ENCODE results near the gene FARSB. TPM values are rescaled to one million over a fixed set of nuclear protein-coding genes. Genes with fewer than 3 reads are reported as not detected.

FARSB gene
- total RNA-seq, 1 experiment from 2014 or later, result 31.0 TPM

- peaks cover 12% of the 10 kb centered on the region; the same call in 1 of the 2 replicates for H3K27me3 Mint-ChIP-seq (ENCODE audit: low read depth)
- H3K4me1 Mint-ChIP-seq, result peaks cover 2% of the 10 kb centered on the region
- no peak for TF ChIP-seq NFATC4 (CRISPR knock-in tag; IDR thresholded peaks at IDR 0.05)
- TF ChIP-seq GTF2I (CRISPR knock-in tag; conservative IDR thresholded peaks at IDR 0.05), result no peak
- no peak for TF ChIP-seq ZNF219 (CRISPR knock-in tag; IDR thresholded peaks at IDR 0.05; ENCODE audit: borderline replicate concordance)
- H3K9me3 Mint-ChIP-seq, result peaks cover 10% of the 10 kb centered on the region
- H3K4me3 Mint-ChIP-seq, result no peak overlapping the region
- POLR2A ChIA-PET, result interaction anchor here (0.6 kb wide), 1 partner anchor 25 kb away, joined by 3 read pairs; no protein-coding TSS in a partner anchor
- no peaks in the 10 kb centered on the region for H3K36me3 Mint-ChIP-seq
- DNase-seq (ENCODE audit: low spot score) (no peak), ATAC-seq (no peak)
- CTCF ChIA-PET, result no interaction called here
- no peak overlapping the region for H3K27ac Mint-ChIP-seq
Observed at GRCh38 chr2:222523783-222524544, 131.9 kb downstream of the FARSB start.

GRCh38 chr2:222522082-222522481 is 133.8 kb downstream of the FARSB start:
- POLR2A ChIA-PET, result no interaction called here
- TF ChIP-seq SP1 (CRISPR knock-in tag; conservative IDR thresholded peaks at IDR 0.05) (no peak), MXD4 (CRISPR knock-in tag; IDR thresholded peaks at IDR 0.05; ENCODE audit: borderline replicate concordance) (no peak), TCF7 (CRISPR knock-in tag; IDR thresholded peaks at IDR 0.05; ENCODE audit: low read depth) (no peak), ATF2 (CRISPR knock-in tag; IDR thresholded peaks at IDR 0.05; ENCODE audit: borderline replicate concordance, low read depth) (no peak), GTF2I (CRISPR knock-in tag; conservative IDR thresholded peaks at IDR 0.05) (no peak)
- TF ChIP-seq, protein P1, sequence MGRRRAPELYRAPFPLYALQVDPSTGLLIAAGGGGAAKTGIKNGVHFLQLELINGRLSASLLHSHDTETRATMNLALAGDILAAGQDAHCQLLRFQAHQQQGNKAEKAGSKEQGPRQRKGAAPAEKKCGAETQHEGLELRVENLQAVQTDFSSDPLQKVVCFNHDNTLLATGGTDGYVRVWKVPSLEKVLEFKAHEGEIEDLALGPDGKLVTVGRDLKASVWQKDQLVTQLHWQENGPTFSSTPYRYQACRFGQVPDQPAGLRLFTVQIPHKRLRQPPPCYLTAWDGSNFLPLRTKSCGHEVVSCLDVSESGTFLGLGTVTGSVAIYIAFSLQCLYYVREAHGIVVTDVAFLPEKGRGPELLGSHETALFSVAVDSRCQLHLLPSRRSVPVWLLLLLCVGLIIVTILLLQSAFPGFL (CRISPR knock-in tag; IDR thresholded peaks at IDR 0.05; ENCODE audit: borderline replicate concordance), result no peak
- TF ChIP-seq, protein P2, sequence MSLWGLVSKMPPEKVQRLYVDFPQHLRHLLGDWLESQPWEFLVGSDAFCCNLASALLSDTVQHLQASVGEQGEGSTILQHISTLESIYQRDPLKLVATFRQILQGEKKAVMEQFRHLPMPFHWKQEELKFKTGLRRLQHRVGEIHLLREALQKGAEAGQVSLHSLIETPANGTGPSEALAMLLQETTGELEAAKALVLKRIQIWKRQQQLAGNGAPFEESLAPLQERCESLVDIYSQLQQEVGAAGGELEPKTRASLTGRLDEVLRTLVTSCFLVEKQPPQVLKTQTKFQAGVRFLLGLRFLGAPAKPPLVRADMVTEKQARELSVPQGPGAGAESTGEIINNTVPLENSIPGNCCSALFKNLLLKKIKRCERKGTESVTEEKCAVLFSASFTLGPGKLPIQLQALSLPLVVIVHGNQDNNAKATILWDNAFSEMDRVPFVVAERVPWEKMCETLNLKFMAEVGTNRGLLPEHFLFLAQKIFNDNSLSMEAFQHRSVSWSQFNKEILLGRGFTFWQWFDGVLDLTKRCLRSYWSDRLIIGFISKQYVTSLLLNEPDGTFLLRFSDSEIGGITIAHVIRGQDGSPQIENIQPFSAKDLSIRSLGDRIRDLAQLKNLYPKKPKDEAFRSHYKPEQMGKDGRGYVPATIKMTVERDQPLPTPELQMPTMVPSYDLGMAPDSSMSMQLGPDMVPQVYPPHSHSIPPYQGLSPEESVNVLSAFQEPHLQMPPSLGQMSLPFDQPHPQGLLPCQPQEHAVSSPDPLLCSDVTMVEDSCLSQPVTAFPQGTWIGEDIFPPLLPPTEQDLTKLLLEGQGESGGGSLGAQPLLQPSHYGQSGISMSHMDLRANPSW (CRISPR knock-in tag; conservative IDR thresholded peaks at IDR 0.05; ENCODE audit: low read depth), result no peak
- TF ChIP-seq, protein P3, sequence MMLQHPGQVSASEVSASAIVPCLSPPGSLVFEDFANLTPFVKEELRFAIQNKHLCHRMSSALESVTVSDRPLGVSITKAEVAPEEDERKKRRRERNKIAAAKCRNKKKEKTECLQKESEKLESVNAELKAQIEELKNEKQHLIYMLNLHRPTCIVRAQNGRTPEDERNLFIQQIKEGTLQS (CRISPR knock-in tag; conservative IDR thresholded peaks at IDR 0.05), result no peak
- TF ChIP-seq, protein P4, sequence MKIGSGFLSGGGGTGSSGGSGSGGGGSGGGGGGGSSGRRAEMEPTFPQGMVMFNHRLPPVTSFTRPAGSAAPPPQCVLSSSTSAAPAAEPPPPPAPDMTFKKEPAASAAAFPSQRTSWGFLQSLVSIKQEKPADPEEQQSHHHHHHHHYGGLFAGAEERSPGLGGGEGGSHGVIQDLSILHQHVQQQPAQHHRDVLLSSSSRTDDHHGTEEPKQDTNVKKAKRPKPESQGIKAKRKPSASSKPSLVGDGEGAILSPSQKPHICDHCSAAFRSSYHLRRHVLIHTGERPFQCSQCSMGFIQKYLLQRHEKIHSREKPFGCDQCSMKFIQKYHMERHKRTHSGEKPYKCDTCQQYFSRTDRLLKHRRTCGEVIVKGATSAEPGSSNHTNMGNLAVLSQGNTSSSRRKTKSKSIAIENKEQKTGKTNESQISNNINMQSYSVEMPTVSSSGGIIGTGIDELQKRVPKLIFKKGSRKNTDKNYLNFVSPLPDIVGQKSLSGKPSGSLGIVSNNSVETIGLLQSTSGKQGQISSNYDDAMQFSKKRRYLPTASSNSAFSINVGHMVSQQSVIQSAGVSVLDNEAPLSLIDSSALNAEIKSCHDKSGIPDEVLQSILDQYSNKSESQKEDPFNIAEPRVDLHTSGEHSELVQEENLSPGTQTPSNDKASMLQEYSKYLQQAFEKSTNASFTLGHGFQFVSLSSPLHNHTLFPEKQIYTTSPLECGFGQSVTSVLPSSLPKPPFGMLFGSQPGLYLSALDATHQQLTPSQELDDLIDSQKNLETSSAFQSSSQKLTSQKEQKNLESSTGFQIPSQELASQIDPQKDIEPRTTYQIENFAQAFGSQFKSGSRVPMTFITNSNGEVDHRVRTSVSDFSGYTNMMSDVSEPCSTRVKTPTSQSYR (CRISPR knock-in tag; IDR thresholded peaks at IDR 0.05), result no peak
- Mint-ChIP-seq H3K4me1 (peaks cover 14% of the 10 kb centered on the region), H3K4me3 (no peak overlapping the region), H3K36me3 (no peaks in the 10 kb centered on the region), H3K9me3 (peaks cover 10% of the 10 kb centered on the region), H3K27ac (no peak overlapping the region), H3K27me3 (ENCODE audit: low read depth) (peaks cover 22% of the 10 kb centered on the region)
- CTCF ChIA-PET, result no interaction called here
- no peak for ATAC-seq
- no peak for DNase-seq (ENCODE audit: low spot score)

- H3K36me3 Mint-ChIP-seq, result no peaks in the 10 kb centered on the region
- H3K27me3 Mint-ChIP-seq (ENCODE audit: low read depth), result peaks cover 26% of the 10 kb centered on the region
- ATAC-seq (no peak), DNase-seq (ENCODE audit: low spot score) (no peak)
- no peak overlapping the region for H3K4me3 Mint-ChIP-seq
- peaks cover 14% of the 10 kb centered on the region for H3K4me1 Mint-ChIP-seq
- ChIA-PET CTCF (no interaction called here), POLR2A (interaction anchor here (0.6 kb wide), 1 partner anchor 14 kb away, joined by 5 read pairs; no protein-coding TSS in a partner anchor)
- peaks cover 9% of the 10 kb centered on the region for H3K9me3 Mint-ChIP-seq
- H3K27ac Mint-ChIP-seq, result no peak overlapping the region
- TF ChIP-seq IRF2 (CRISPR knock-in tag; IDR thresholded peaks at IDR 0.05; ENCODE audit: borderline replicate concordance, low read depth), result no peak
- TF ChIP-seq CTCF (IDR thresholded peaks at IDR 0.05), result no peak
- TF ChIP-seq, protein P1 (CRISPR knock-in tag; IDR thresholded peaks at IDR 0.05; ENCODE audit: borderline replicate concordance), result no peak
- TF ChIP-seq, protein P5, sequence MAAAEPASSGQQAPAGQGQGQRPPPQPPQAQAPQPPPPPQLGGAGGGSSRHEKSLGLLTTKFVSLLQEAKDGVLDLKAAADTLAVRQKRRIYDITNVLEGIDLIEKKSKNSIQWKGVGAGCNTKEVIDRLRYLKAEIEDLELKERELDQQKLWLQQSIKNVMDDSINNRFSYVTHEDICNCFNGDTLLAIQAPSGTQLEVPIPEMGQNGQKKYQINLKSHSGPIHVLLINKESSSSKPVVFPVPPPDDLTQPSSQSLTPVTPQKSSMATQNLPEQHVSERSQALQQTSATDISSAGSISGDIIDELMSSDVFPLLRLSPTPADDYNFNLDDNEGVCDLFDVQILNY (CRISPR knock-in tag; IDR thresholded peaks at IDR 0.05), result no peak
- TF ChIP-seq, protein P6, sequence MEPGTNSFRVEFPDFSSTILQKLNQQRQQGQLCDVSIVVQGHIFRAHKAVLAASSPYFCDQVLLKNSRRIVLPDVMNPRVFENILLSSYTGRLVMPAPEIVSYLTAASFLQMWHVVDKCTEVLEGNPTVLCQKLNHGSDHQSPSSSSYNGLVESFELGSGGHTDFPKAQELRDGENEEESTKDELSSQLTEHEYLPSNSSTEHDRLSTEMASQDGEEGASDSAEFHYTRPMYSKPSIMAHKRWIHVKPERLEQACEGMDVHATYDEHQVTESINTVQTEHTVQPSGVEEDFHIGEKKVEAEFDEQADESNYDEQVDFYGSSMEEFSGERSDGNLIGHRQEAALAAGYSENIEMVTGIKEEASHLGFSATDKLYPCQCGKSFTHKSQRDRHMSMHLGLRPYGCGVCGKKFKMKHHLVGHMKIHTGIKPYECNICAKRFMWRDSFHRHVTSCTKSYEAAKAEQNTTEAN (CRISPR knock-in tag; IDR thresholded peaks at IDR 0.05), result no peak
Observed at GRCh38 chr2:222521099-222521498, 134.8 kb downstream of the FARSB start.
